ENCODE data around the gene ZNF654. TPM values are rescaled to one million over a fixed set of nuclear protein-coding genes. Genes with fewer than 3 reads are reported as not detected.

The ZNF654 gene
- total and polyA plus RNA-seq, 10 of the 15 experiments (the other 5 are each of a cell fraction or from before 2014, with no cell fraction given): 2.7 to 14.2 (median 10.0) TPM

DNA sequence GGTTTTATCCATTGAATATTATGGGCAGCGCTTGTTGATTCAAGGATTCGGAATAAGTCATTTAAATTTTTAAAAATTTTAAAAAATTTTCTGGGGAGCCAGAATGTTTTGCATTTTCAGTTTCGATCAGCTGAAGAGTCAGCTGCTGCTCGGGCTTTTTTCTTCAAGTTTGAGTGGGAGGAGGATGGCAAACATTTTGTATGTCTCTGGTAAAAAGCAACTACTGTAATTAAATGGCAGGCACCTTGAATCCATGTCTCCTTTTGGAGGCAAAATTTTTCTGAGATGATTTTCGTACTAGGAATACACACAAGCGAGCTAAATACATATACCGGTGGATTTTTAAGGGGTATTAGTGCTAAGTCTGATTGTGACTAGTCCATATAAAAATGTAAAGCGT is 91.3 kb downstream of the ZNF654 start (continued):
- no peak for TF ChIP-seq ZBTB40 (IDR thresholded peaks at IDR 0.05; ENCODE audit: borderline replicate concordance)
- TF ChIP-seq ETV6 (conservative IDR thresholded peaks at IDR 0.05 in 1 of 2, IDR thresholded peaks at IDR 0.05 in 1 of 2; ENCODE audit: borderline replicate concordance in 1 of 2, low read depth in 1 of 2): no peak
- 0 out of 2 replicates have a peak, but pooled peaks have one; percentile 7 for TF ChIP-seq IRF4 (IDR thresholded peaks at IDR 0.05; ENCODE audit: low read depth, low read length)
- TF ChIP-seq, protein P1, sequence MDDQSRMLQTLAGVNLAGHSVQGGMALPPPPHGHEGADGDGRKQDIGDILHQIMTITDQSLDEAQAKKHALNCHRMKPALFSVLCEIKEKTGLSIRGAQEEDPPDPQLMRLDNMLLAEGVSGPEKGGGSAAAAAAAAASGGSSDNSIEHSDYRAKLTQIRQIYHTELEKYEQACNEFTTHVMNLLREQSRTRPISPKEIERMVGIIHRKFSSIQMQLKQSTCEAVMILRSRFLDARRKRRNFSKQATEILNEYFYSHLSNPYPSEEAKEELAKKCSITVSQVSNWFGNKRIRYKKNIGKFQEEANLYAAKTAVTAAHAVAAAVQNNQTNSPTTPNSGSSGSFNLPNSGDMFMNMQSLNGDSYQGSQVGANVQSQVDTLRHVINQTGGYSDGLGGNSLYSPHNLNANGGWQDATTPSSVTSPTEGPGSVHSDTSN (IDR thresholded peaks at IDR 0.05; ENCODE audit: insufficient replicate concordance, low read depth, low read length): peak; percentile 54
- no peak for TF ChIP-seq STAT1 (conservative IDR thresholded peaks at IDR 0.05)
- TF ChIP-seq ESRRA (IDR thresholded peaks at IDR 0.05; ENCODE audit: low read length): no peak
- TF ChIP-seq DPF2 (IDR thresholded peaks at IDR 0.05): no peak
- TF ChIP-seq, protein P2, sequence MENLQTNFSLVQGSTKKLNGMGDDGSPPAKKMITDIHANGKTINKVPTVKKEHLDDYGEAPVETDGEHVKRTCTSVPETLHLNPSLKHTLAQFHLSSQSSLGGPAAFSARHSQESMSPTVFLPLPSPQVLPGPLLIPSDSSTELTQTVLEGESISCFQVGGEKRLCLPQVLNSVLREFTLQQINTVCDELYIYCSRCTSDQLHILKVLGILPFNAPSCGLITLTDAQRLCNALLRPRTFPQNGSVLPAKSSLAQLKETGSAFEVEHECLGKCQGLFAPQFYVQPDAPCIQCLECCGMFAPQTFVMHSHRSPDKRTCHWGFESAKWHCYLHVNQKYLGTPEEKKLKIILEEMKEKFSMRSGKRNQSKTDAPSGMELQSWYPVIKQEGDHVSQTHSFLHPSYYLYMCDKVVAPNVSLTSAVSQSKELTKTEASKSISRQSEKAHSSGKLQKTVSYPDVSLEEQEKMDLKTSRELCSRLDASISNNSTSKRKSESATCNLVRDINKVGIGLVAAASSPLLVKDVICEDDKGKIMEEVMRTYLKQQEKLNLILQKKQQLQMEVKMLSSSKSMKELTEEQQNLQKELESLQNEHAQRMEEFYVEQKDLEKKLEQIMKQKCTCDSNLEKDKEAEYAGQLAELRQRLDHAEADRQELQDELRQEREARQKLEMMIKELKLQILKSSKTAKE (IDR thresholded peaks at IDR 0.05; ENCODE audit: low read depth, poor library complexity, severe bottlenecking): peak; percentile 9
- no peak for TF ChIP-seq SIX5 (IDR thresholded peaks at IDR 0.05; ENCODE audit: low read depth, low read length, severe bottlenecking)
- TF ChIP-seq ZBTB4 (CRISPR knock-in tag; IDR thresholded peaks at IDR 0.05): no peak
- TF ChIP-seq EGR1 (IDR thresholded peaks at IDR 0.05; ENCODE audit: borderline replicate concordance in 1 of 2, low read depth in 2 of 2, low read length in 2 of 2): peak in 1 of 2 experiments; percentile 58; a peak in 1 of 3 replicates
- TF ChIP-seq RAD51 (IDR thresholded peaks at IDR 0.05): peak; percentile 93
- no peak for TF ChIP-seq BMI1 (IDR thresholded peaks at IDR 0.05; ENCODE audit: borderline replicate concordance)
- TF ChIP-seq, protein P3, sequence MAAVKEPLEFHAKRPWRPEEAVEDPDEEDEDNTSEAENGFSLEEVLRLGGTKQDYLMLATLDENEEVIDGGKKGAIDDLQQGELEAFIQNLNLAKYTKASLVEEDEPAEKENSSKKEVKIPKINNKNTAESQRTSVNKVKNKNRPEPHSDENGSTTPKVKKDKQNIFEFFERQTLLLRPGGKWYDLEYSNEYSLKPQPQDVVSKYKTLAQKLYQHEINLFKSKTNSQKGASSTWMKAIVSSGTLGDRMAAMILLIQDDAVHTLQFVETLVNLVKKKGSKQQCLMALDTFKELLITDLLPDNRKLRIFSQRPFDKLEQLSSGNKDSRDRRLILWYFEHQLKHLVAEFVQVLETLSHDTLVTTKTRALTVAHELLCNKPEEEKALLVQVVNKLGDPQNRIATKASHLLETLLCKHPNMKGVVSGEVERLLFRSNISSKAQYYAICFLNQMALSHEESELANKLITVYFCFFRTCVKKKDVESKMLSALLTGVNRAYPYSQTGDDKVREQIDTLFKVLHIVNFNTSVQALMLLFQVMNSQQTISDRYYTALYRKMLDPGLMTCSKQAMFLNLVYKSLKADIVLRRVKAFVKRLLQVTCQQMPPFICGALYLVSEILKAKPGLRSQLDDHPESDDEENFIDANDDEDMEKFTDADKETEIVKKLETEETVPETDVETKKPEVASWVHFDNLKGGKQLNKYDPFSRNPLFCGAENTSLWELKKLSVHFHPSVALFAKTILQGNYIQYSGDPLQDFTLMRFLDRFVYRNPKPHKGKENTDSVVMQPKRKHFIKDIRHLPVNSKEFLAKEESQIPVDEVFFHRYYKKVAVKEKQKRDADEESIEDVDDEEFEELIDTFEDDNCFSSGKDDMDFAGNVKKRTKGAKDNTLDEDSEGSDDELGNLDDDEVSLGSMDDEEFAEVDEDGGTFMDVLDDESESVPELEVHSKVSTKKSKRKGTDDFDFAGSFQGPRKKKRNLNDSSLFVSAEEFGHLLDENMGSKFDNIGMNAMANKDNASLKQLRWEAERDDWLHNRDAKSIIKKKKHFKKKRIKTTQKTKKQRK (IDR thresholded peaks at IDR 0.05; ENCODE audit: low read depth, low read length): no peak
- TF ChIP-seq ATF7 (IDR thresholded peaks at IDR 0.05; ENCODE audit: low read depth): no peak
- no peak for TF ChIP-seq HDAC2 (IDR thresholded peaks at IDR 0.05)
